SK-N-SH (cell line): ENCODE results near the gene KRT78. TPM values are rescaled to one million over a fixed set of nuclear protein-coding genes. Genes with fewer than 3 reads are reported as not detected.
A peak's percentile ranks its signal among the peaks of the same experiment; 100 is the strongest.

Experiments used
- CTCF ChIA-PET: fragments of 300-600, 350-600 bp; formaldehyde crosslinking; extraction: SDS; loops from one replicate; lab custom pipeline; 2021; lab: Yijun Ruan, JAX
- POLR2A ChIA-PET: fragments of 350-600 bp; sonication (Branson Sonifier 250); formaldehyde crosslinking; extraction: SDS; loops from one replicate; lab custom pipeline; 2020; ENCODE audit warnings: antibody characterized with exemption, inconsistent platforms; lab: Yijun Ruan, JAX
- DNase-seq: peaks from one replicate; pipeline ENCODE4 v3.0.0; 2012
- H2AFZ ChIP-seq: fragments of 200-600 bp; sonication (generic); 2 replicates; pipeline ENCODE4 v1.8.1; 2016; ENCODE audit warnings: antibody characterized with exemption, mild to moderate bottlenecking, low read depth
- H3F3A ChIP-seq: fragments of 200-600 bp; sonication (generic); replicated peaks from 2 replicates; pipeline ENCODE3; 2016; ENCODE audit warnings: antibody characterized with exemption, mild to moderate bottlenecking; ENCODE audit not compliant: insufficient read depth
- H3K27ac ChIP-seq, 2 experiments: fragments of 200-500 bp in 1 of 2; fragments of 200-600 bp in 1 of 2; sonication (Bioruptor generic) in 1 of 2; sonication (generic), shearing (Covaris generic) in 1 of 2; 2 replicates each; pipeline versions ENCODE4 v1.5.1 to v1.6.1; 2014 to 2016; ENCODE audit warnings: low read depth in 2 of 2, inconsistent platforms in 1 of 2, low read length in 1 of 2, mild to moderate bottlenecking in 1 of 2, mixed read lengths in 1 of 2
- H3K27me3 ChIP-seq: fragments of 200-600 bp; sonication (generic), shearing (Covaris generic); 2 replicates; pipeline ENCODE4 v1.6.1; 2016; ENCODE audit warnings: mixed run types; ENCODE audit not compliant: insufficient read depth
- H3K36me3 ChIP-seq, 2 experiments: fragments of 200-500 bp in 1 of 2; fragments of 200-600 bp in 1 of 2; sonication (Bioruptor generic) in 1 of 2; sonication (generic) in 1 of 2; replicated peaks in 1 of 2; 2 replicates each; pipeline versions ENCODE3 to v1.5.1; 2014 to 2016; ENCODE audit warnings: low read length in 1 of 2, mild to moderate bottlenecking in 1 of 2; ENCODE audit not compliant: insufficient read depth in 2 of 2, control insufficient read depth in 1 of 2
- H3K4me1 ChIP-seq, 2 experiments: fragments of 200-500 bp in 1 of 2; fragments of 200-600 bp in 1 of 2; sonication (Bioruptor generic) in 1 of 2; sonication (generic), shearing (Covaris generic) in 1 of 2; 2 replicates each; pipeline versions ENCODE4 v1.5.1 to v1.6.1; 2014 to 2016; ENCODE audit warnings: low read depth in 1 of 2, low read length in 1 of 2, mixed run types in 1 of 2; ENCODE audit not compliant: insufficient read depth in 2 of 2, control insufficient read depth in 1 of 2
- H3K4me2 ChIP-seq: fragments of 200-600 bp; sonication (generic), shearing (Covaris generic); 2 replicates; pipeline ENCODE4 v1.6.1; 2017; ENCODE audit warnings: mixed run types
- H3K4me3 ChIP-seq, 2 experiments: fragments of 200-500 bp in 1 of 2; fragments of 200-600 bp in 1 of 2; sonication (Bioruptor generic) in 1 of 2; sonication (generic), shearing (Covaris generic) in 1 of 2; 2 replicates each; pipeline versions ENCODE4 v1.5.1 to v1.8.1; 2014 to 2016; ENCODE audit warnings: low read depth in 2 of 2, inconsistent platforms in 1 of 2, low read length in 1 of 2, mild to moderate bottlenecking in 1 of 2, mixed read lengths in 1 of 2, moderate library complexity in 1 of 2
- H3K79me2 ChIP-seq: fragments of 200-600 bp; sonication (generic); 2 replicates; pipeline ENCODE4 v1.8.1; 2017; ENCODE audit warnings: mild to moderate bottlenecking; ENCODE audit not compliant: insufficient read depth
- H3K9ac ChIP-seq: fragments of 200-600 bp; sonication (generic); 2 replicates; pipeline ENCODE4 v1.6.1; 2017; ENCODE audit warnings: mixed run types
- H3K9me2 ChIP-seq: fragments of 200-600 bp; sonication (generic); 2 replicates; pipeline ENCODE4 v1.6.1; 2017; ENCODE audit warnings: mixed run types
- H3K9me3 ChIP-seq: fragments of 200-600 bp; sonication (generic); 2 replicates; pipeline ENCODE4 v1.6.1; 2017; ENCODE audit warnings: mixed run types, mild to moderate bottlenecking, moderate library complexity
- H4K20me1 ChIP-seq: fragments of 200-600 bp; sonication (generic); 2 replicates; pipeline ENCODE4 v1.6.1; 2017; ENCODE audit warnings: mild to moderate bottlenecking, mixed run types; ENCODE audit not compliant: insufficient read depth
- EP300 ChIP-seq, 2 experiments: IDR thresholded peaks; 2 replicates each; pipeline versions ENCODE4 v1.4.0 to v1.6.1; 2012; ENCODE audit warnings: borderline replicate concordance in 1 of 2, low read depth in 1 of 2, low read length in 1 of 2
- EZH2phosphoT487 ChIP-seq: fragments of 200-600 bp; sonication (generic); IDR thresholded peaks from 2 replicates; pipeline ENCODE4 v1.6.1; 2017; ENCODE audit warnings: low read depth, mixed run types, mild to moderate bottlenecking, antibody characterized with exemption, moderate library complexity, borderline replicate concordance
- FOSL2 ChIP-seq: IDR thresholded peaks from 2 replicates; pipeline ENCODE4 v1.4.0; 2012; ENCODE audit warnings: low read depth, mild to moderate bottlenecking, moderate library complexity, borderline replicate concordance
- FOXM1 ChIP-seq: IDR thresholded peaks from 2 replicates; pipeline ENCODE4 v1.4.0; 2012; ENCODE audit warnings: low read depth, mild to moderate bottlenecking
- GATA2 ChIP-seq: sonication (generic); formaldehyde crosslinking; IDR thresholded peaks from 2 replicates; pipeline ENCODE4 v1.5.0; 2020; ENCODE audit warnings: mild to moderate bottlenecking, missing genetic modification reagents
- JUND ChIP-seq: IDR thresholded peaks from 2 replicates; pipeline ENCODE4 v1.4.0; 2012
- MAX ChIP-seq: IDR thresholded peaks from 2 replicates; pipeline ENCODE4 v1.4.0; 2012; ENCODE audit warnings: low read depth
- MEF2A ChIP-seq: IDR thresholded peaks from 2 replicates; pipeline ENCODE4 v1.4.0; 2012; ENCODE audit warnings: low read depth, borderline replicate concordance
- NRF1 ChIP-seq: IDR thresholded peaks from 2 replicates; pipeline ENCODE4 v1.6.1; 2012; ENCODE audit warnings: low read depth, mild to moderate bottlenecking, low read length
- POLR2AphosphoS5 ChIP-seq: IDR thresholded peaks from 2 replicates; pipeline ENCODE4 v1.6.1; 2012; ENCODE audit warnings: low read depth, low read length
- RAD21 ChIP-seq: IDR thresholded peaks from 2 replicates; pipeline ENCODE4 v1.6.1; 2012; ENCODE audit warnings: mild to moderate bottlenecking, low read length
- RCOR1 ChIP-seq: fragments of 150-350 bp; IDR thresholded peaks from 2 replicates; pipeline ENCODE4 v1.6.1; 2017; ENCODE audit warnings: antibody characterized with exemption, low read length
- REST ChIP-seq: IDR thresholded peaks from 2 replicates; pipeline ENCODE4 v1.6.1; 2012; ENCODE audit warnings: mild to moderate bottlenecking, low read depth, low read length, moderate library complexity
- RFX5 ChIP-seq: IDR thresholded peaks from 2 replicates; pipeline ENCODE4 v1.6.1; 2012; ENCODE audit warnings: mild to moderate bottlenecking, improper control_type of control experiment, low read length
- RXRA ChIP-seq: IDR thresholded peaks from 2 replicates; pipeline ENCODE4 v1.4.0; 2012; ENCODE audit warnings: low read depth, mild to moderate bottlenecking, borderline replicate concordance
- SMC3 ChIP-seq: IDR thresholded peaks from 2 replicates; pipeline ENCODE4 v1.6.1; 2012; ENCODE audit warnings: low read depth, low read length, improper control_type of control experiment
- TAF1 ChIP-seq: IDR thresholded peaks from 2 replicates; pipeline ENCODE4 v1.6.1; 2012; ENCODE audit warnings: low read depth, mild to moderate bottlenecking, low read length, moderate library complexity, borderline replicate concordance
- TCF12 ChIP-seq: IDR thresholded peaks from 2 replicates; pipeline ENCODE4 v1.4.0; 2012
- TEAD4 ChIP-seq: IDR thresholded peaks from 2 replicates; pipeline ENCODE4 v1.4.0; 2012; ENCODE audit warnings: mild to moderate bottlenecking, borderline replicate concordance; ENCODE audit not compliant: insufficient read depth
- YY1 ChIP-seq: IDR thresholded peaks from 2 replicates; pipeline ENCODE4 v1.4.0; 2012; ENCODE audit warnings: low read depth, mild to moderate bottlenecking
- ZBTB33 ChIP-seq: IDR thresholded peaks from 2 replicates; pipeline ENCODE4 v1.4.0; 2012; ENCODE audit warnings: low read depth, borderline replicate concordance
- WGBS: methylation state at CpG from one replicate; pipeline ENCODE4 v1.1.6; 2017; ENCODE audit warnings: low lambda C conversion rate; 5-methylcytosine and 5-hydroxymethylcytosine counted together
- polyA plus RNA-seq, 3 experiments: library from polyadenylated mRNA; depleted of rRNA; stranded (reverse); fragments of >200 nt; gene quantifications; 2 replicates each; pipeline ENCODE4 v1.2.3, GENCODE V29; 2012

KRT78 gene
- polyA plus RNA-seq, 1 of the 3 experiments (the other 2 are of a cell fraction), result not detected

- Histone ChIP-seq H3K27me3 (no peaks in the 10 kb centered on the region), H3K36me3 (no peaks in the 10 kb centered on the region), H3F3A (peaks cover 9% of the 10 kb centered on the region), H3K9ac (peak overlapping the region; percentile 54; the same call in 1 of the 2 replicates), H3K4me1 (peaks cover 10 to 18% of the 10 kb centered on the region in 2 experiments; a peak in 3 of 4 replicates), H3K27ac (peak overlapping the region in 1 of 2 experiments; percentile 82; a peak in 2 of 4 replicates), H3K4me3 (peak overlapping the region in 1 of 2 experiments; percentile 47; a peak in 2 of 4 replicates), H3K4me2 (peak overlapping the region; percentile 29; the same call in 1 of the 2 replicates), H3K79me2 (no peaks in the 10 kb centered on the region), H2AFZ (peak overlapping the region; percentile 60; the same call in 1 of the 2 replicates), H3K9me2 (no peaks in the 10 kb centered on the region), H3K9me3 (no peaks in the 10 kb centered on the region), H4K20me1 (no peaks in the 10 kb centered on the region)
- POLR2A ChIA-PET, result no interaction called here
- DNase-seq, result no peak
- WGBS, result 67% methylated on average over 10 of the region's 10 CpGs
- CTCF ChIA-PET, result interaction anchor here (0.9 to 4.2 kb wide), 11 partner anchors 9 to 731 kb away, joined by 3 to 34 read pairs (median 5); no protein-coding TSS in a partner anchor
- TF ChIP-seq NRF1 (no peak), SMC3 (no peak), FOXM1 (no peak), MAX (no peak), TEAD4 (no peak), RFX5 (no peak), RXRA (no peak), YY1 (no peak), TAF1 (no peak), GATA2 (CRISPR knock-in tag) (no peak), EP300 (IDR thresholded peaks at IDR 0.05; ENCODE audit: borderline replicate concordance in 1 of 2, low read depth in 1 of 2, low read length in 1 of 2) (no peak), POLR2AphosphoS5 (no peak), MEF2A (no peak), RAD21 (no peak), JUND (no peak)
These were observed 26.0 kb upstream of the KRT78 start for GRCh38 chr12:52874573-52875435.

- CTCF ChIA-PET, result interaction anchor here (0.9 to 4.2 kb wide), 13 partner anchors 8 to 730 kb away, joined by 3 to 34 read pairs (median 4); no protein-coding TSS in a partner anchor
- peak overlapping the region; percentile 76 for H3K4me2 ChIP-seq
- peak overlapping the region in 1 of 2 experiments; percentile 86; a peak in 2 of 4 replicates for H3K27ac ChIP-seq
- peak overlapping the region; percentile 77; the same call in 1 of the 2 replicates for H3K9ac ChIP-seq
- no peaks in the 10 kb centered on the region for H3K36me3 ChIP-seq
- peaks cover 9% of the 10 kb centered on the region for H3F3A ChIP-seq
- H4K20me1 ChIP-seq, result no peaks in the 10 kb centered on the region
- H3K4me1 ChIP-seq, result peaks cover 10 to 18% of the 10 kb centered on the region in 2 experiments; a peak in 3 of 4 replicates
- POLR2A ChIA-PET, result no interaction called here
- H3K27me3 ChIP-seq, result no peaks in the 10 kb centered on the region
- no peaks in the 10 kb centered on the region for H3K9me3 ChIP-seq
- H3K9me2 ChIP-seq, result no peaks in the 10 kb centered on the region
- no peaks in the 10 kb centered on the region for H3K79me2 ChIP-seq
- peak; percentile 85 for DNase-seq
- peak overlapping the region; percentile 60; the same call in 1 of the 2 replicates for H2AFZ ChIP-seq
- peak overlapping the region; percentile 47 to 54 for H3K4me3 ChIP-seq
- WGBS, result 7% methylated on average over 15 of the region's 55 CpGs
- TF ChIP-seq EZH2phosphoT487 (no peak), ZBTB33 (no peak), TCF12 (peak; percentile 9; the same call in 1 of the 2 replicates), REST (no peak), RCOR1 (0 out of 2 replicates have a peak, but pooled peaks have one; percentile 14), FOSL2 (peak; percentile 65; the same call in 1 of the 2 replicates), EP300 (IDR thresholded peaks at IDR 0.05; ENCODE audit: borderline replicate concordance in 1 of 2, low read depth in 1 of 2, low read length in 1 of 2) (no peak; a peak in 1 of 4 replicates)
These were observed 25.2 kb upstream of the KRT78 start for GRCh38 chr12:52873832-52874572.
